Measurements from ENCODE around the gene FHIT.
"Not testable (repeated sequence)": the region's sequence is repeated elsewhere in the genome, so short reads cannot be mapped to it uniquely, and the experiment has no call there.

The FHIT gene

DNA sequence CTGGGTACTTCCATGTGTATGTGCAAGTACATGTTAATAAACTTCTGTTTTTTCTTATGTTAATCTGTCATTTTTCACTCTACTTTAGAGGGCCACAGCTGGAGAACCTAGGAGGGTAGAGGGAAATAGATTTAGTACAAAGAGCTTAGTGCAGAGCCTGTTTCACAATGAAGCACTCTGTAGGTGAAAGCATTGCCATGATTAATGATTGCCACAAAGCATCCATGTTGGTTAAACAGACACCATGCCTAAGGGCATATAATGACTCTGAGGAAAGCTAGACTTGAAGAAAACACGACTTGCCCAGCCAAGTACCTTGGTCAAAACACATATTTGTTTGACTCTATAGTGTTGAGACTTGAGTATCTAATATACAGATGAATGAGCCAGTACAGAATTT lies 338.4 kb downstream of the FHIT start:
- no peak for DNase-seq

GRCh38 chr3:60912142-60912541 lies 339.1 kb downstream of the FHIT start:
- DNase-seq, result no peak

DNA sequence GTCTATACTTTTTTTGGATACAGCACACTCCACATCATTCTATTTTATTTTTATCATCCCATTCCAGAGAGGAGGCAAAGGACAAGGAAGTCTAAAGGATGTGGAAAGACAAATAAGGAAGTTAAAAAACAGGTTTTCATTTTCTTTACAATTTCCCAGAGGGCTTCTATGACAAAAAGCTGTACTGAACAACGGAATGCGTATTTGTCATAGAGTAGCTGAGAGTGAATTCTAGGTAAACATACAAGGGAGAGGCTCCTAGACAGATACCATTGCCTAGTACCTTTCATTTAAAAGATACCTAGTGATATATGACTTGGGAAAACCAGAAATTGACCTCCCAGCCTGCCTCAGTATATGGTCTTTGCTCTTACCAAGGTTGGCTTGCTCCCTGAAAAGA lies 341.7 kb downstream of the FHIT start:
- no peak for DNase-seq

DNA sequence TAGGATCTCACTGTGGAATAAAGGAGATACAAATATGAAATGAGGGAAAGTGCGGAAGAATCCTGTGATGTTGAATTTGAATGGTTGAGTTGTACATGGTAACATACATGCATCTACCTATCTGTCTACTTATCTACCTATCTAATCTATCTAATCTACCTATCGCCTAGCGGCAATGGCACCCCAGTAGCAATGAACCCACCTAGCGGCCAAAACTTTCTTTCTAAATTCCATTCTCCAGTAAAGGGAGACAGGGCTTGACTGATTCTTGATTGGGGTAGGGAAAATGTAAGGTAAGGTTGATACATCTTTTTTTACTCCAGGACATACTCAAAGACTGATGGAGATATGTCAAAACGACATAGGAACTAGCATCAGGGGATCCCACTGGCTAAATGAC lies 345.0 kb downstream of the FHIT start:
- no peak for DNase-seq

- DNase-seq, result no peak
Measured at GRCh38 chr3:60898321-60898720, 352.9 kb downstream of the FHIT start.

DNA sequence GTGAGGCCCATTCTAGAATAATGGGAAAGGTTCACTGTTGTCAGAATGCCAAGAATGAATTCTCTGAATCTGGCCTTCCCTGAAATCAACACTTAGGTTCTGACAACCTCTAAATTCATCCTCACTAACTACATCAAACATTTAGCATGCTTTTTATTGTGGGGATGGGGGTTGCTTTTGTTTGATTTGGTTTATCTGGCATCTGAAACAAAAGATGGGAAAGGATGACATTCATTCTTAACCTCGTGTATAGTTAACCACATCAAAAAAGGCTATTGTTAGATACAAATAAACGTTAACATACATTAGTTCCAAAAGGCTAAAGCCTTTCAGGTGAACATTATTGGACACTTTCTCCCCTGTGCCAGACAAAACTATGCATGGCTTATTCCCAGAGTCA lies 357.3 kb downstream of the FHIT start:
- no peak for DNase-seq

GRCh38 chr3:60890226-60890625 lies 361.0 kb downstream of the FHIT start:
- no peak for DNase-seq

DNA sequence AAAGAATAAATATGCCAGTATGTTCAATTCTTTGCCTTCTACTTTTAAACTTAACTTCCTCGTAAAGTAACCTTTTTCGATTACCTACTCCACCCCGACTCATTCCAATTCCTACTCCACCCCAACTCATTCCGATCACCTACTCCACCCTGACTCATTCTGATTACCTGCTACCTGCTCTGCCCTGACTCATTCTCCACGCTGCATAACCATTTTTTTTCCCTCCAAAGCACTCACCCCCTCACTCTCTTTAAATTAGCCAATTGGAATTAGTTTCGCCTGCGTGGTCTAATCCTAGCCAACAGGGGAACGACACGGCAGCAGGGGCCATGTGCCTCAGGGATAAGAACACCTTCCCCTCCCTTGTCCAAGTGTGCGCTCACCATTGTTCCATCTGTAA lies 362.3 kb downstream of the FHIT start:
- DNase-seq, result not testable (repeated sequence)

GRCh38 chr3:60887574-60887973 lies 363.7 kb downstream of the FHIT start:
- DNase-seq, result no peak

- DNase-seq, result no peak
Measured at GRCh38 chr3:60886518-60886917, 364.7 kb downstream of the FHIT start.

DNA sequence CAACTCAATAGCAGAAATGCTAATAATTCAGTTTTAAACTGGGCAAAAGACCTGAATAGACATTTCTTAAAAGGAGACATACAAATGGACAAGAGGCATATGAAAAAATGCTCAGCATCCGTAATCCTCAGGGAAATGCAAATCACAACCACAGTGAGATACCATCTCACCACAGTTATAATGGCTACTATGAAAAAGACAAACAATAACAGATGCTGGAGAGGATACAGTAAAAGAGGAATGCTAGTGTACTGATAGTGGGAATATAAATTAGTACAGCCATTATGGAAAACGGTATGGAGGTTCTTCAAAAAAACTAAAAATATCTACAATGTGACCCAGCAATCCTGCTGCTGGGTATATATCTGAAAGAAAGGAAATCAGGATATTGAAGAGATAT lies 367.2 kb downstream of the FHIT start:
- no peak for DNase-seq

GRCh38 chr3:60877188-60877587 lies 374.1 kb downstream of the FHIT start:
- DNase-seq, result peak; percentile 7

DNA sequence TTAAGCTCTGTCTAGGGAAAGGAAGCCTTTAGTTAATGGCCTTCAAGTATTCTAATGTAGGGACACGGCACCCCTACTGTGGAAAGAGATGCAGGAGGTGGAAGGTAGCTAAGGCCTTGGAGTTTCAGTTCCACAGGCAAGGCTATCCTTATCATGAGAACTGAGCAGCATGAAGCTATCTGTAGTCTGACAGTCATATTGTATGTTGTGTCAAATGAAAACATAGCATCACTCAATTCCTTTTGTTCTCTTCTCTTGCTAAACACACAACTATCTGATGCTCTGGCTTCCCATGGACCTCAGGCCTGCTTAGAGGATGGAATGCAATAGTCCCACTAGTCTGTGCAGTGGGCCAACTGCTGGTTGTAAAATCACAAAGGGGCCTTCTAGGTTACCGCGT lies 380.9 kb downstream of the FHIT start:
- no peak for DNase-seq

GRCh38 chr3:60867200-60867599 lies 384.1 kb downstream of the FHIT start:
- DNase-seq, result no peak

DNA sequence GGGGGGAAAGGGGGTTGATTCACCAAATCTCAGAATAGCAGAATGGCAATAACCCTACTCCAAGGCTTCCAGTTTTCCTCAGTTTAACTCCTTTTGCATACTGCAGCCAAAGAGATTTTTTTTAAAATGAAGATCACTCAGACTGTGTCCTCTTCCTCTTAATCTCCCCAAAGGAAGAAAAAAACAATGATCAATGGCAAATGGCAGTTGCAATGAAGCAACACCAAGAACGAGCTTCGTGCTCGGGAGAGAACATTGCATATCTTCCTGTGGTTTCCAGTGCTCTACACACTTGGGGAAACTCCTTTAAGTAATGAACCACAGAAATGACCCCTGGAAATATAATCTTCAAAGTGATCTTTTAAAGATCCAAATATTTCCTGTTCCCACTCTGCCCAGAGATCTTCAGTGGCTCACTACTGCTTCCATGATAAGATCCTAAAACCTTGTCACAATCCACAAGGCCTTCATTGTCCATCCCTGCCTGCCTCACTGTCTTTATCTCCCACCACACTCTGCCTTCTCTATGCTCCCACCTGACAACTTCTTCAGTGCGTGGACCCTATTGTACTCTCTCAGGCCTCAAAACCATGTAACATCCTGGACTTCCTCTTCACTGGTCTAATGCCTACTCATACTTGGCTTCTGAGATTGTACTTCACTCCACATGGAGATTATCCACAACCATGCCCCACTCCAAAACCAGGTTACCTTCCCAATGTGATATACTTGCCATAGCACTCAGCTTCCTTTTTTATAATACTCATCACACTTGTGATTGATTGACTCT lies 394.8 kb downstream of the FHIT start:
- DNase-seq, result no peak

GRCh38 chr3:60855250-60855649 lies 396.0 kb downstream of the FHIT start:
- DNase-seq, result no peak

- DNase-seq, result no peak
Measured at GRCh38 chr3:60854791-60855190, 396.5 kb downstream of the FHIT start.

DNA sequence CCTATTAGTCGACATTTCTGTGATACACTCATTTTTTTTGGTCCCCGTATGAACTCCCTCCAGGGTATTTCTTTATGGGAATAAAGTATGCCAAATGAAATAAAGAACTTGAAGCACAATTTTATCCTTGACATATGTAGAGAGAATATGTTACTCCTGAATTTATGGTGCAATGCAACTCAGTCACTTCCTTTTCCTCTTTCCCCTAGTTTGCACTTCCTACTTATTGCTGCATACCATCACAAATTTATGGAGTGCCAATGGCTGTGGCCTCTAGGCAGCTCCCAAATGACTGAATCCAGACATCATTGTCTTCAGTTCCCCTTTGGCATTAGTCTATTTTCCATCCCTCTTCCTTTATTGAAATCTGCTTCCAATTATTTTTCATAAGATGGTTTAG lies 403.5 kb downstream of the FHIT start:
- DNase-seq, result no peak

- no peak for DNase-seq
Measured at GRCh38 chr3:60844256-60844655, 407.0 kb downstream of the FHIT start.

DNA sequence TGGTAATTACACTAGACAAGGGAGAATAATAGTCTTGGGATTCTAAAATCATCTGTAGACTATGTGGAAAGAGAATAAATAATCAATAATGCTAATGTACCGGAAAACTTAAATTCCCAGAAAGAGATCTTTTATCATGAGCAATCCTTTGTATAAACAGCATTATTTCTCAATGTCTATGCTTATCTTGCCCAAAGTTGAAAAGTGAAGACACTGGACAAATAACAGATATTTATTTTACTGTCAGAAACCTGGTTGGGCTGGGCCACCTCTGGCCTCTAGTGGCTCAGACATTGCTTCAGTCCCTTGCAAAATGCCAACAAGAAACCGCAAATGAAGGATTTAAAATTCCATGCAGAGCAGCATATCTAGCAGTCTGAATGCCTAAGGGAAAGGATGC lies 409.9 kb downstream of the FHIT start:
- DNase-seq, result no peak

- DNase-seq, result peak; percentile 6
Measured at GRCh38 chr3:60839246-60839645, 412.0 kb downstream of the FHIT start.

- DNase-seq, result no peak
Measured at GRCh38 chr3:60835796-60836195, 415.5 kb downstream of the FHIT start.

GRCh38 chr3:60829058-60829457 lies 422.2 kb downstream of the FHIT start:
- DNase-seq, result peak; percentile 0

DNA sequence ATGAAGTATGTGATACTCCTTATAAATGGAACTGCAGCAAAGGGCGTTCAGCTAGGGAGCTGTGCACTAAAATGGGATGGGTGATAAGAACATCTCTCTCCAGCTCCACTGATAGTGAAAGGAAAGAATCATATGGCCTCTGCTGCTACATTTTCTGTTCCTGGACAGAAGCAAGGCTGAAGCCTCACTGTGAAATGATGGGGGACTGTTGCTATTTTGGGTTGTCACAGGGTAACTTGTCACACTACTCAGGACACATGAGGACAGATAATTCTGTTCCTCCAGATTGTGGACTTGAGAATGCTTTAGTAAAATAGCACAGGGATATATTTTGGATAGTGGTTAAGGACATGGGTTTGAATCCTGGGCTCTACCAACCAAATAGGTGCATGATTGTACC lies 423.6 kb downstream of the FHIT start:
- no peak for DNase-seq

DNA sequence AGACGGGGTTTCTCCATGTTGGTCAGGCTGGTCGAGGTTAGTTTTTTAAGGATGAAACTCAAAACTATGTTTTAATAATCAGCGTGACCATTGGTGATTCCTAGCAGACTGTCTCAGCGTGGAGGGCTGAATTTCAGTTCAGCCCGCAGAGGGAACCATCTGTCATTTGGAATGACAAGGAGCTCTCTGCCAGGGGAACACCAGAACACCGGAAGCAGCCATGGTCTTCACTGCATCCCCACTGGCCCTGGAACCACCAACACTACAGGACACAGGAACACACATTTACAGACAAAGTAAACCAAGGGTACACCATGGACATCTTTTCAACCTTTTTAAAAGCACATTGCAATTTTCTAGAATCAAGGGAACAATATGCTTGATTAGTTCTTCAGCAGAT lies 424.7 kb downstream of the FHIT start:
- no peak for DNase-seq

Measured in NCI-H345 (cell line).